Stimulated activated CD4-positive, alpha-beta T cell treated with anti-CD3 and anti-CD28 coated beads, Interleukin-1b, Interleukin-23, amount 100 ng/mL, for 48 hours (primary cell): ENCODE data around the gene PDE8A.
"Not testable (repeated sequence)": the region's sequence is repeated elsewhere in the genome, so short reads cannot be mapped to it uniquely, and the experiment has no call there.

ENCODE experiments used
- DNase-seq: peaks from one replicate; pipeline ENCODE4 v3.0.0-alpha.2; 2020

PDE8A gene

DNA sequence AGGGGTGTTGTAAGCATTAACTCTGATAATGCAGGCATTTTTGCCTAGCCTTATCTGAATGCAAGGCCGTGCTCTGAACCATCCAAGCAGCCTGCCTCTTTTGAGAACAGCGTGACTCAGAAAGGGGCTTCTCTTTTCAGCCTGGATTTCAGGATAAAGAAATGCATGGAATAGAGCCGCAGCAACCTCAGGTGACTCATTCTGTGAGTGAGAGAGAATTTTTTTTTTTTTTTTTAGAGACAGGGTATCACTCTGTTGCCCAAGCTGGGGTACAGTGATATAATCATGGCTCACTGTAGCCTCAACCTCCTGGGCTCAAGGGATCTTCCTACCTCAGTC is 20.6 kb upstream of the PDE8A start:
- no peak for DNase-seq

DNA sequence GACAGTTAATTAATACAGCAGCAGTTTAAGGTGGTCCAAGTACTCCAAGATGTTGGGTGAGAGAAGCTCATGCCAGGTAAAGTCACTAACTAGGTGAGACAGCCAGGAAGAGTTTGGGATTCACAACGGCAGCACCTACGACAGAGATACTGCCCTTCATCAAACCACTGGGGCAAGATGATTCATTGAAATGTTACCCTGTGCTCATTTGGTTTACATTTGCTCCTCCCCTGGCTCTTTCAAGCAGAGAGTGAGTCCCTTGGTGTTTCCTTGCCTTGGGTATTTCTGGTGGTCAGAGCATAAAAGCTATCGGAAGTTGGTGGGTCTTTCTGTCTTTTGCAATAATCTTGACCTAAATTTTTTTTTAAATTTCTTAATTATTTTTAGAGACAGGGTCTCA is 19.9 kb upstream of the PDE8A start:
- no peak for DNase-seq

DNA sequence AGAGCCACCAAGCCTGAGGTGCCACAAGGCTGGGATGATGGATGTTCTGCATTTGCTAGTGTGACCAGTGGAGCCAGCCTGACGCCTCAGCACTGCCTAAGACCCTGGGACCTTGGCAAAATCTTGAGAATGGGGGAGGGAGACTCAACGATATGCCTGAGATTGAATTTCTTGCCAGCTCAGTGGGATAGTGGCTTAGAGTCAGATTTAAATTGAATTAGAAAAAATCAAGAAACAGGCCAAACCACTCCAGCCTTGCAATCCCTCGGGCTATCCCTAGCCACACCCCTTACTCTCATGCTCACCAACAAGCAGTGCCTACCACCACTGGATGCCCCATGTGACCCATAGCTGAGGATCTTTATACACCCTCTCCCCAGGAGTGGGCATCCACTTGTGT is 18.7 kb upstream of the PDE8A start:
- no peak for DNase-seq

DNA sequence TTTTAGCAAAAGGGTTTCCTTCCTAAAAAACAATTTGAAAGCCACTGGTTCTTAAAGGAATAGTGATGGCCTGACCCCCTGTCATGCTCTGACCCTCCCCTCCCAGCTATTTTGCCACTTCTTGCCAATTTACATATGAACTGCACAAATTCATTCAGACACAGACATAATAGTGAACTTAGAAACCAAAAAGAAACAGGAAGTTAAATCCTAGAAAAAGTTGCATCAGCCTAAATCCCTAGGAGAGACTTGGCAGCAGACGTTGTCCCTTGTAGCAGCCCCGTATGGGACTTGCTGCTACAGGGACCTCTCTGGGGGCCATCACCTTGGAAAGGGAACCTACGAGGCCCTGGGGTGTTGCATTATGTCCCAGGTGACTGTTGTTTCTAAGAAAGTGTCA is 14.3 kb upstream of the PDE8A start:
- no peak for DNase-seq

DNA sequence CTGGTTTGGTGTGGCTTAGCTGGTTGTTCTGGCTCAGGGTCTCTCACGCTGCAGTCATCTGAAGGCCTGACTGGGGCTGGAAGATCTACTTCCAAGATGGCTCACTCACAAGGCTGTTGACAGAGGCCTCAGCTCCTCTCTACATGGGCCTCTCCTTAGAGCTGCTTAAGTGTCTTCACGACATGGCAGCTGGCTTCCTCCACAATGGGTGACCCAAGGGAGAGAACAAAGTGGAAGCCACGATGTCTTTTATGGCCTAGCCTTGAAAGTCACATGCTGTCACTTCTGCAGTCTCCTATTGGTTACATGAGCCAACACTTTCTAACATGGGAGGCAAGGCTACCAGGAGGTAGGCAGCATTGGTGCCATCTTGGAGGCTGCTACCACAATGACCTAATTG is 13.4 kb upstream of the PDE8A start:
- DNase-seq: no peak

DNA sequence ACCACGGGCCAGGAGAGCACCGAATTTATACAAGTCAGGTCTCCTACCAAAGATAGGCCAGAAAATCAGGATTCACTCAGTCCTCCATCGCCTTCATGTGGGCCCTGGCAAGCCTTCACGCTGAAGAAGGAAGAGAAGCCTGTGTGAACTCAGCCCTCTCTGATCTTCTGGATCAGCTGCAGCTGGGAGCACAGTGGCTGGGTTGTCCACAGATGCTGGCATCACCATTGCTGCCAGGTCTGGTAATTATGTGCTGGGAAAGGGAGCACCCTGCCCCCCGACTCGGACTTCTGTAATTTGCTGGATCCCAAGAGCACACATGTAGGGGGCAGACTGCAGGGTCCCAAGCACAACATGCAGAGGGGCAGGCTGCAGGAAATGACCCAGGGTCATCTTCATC is 12.4 kb upstream of the PDE8A start:
- no peak for DNase-seq

DNA sequence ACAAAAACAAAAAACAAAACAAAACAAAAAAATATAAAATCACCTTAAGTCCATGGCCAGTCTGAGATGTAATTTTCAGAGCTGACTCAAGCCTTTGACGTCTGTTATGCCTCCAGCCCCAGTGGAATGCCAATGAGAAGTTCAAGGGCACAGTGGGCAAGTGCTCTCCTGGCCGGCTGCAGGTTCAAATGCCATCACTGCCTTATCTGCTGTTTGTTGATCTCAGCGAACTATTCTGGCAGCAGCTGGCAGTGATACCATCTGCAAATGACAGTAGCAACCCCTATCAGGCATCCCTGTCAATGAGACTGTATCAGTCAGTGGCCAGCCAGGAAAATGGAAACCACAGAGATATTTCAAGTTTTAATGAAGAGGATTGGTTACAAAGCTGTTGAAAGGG is 10.8 kb upstream of the PDE8A start:
- DNase-seq: no peak

DNA sequence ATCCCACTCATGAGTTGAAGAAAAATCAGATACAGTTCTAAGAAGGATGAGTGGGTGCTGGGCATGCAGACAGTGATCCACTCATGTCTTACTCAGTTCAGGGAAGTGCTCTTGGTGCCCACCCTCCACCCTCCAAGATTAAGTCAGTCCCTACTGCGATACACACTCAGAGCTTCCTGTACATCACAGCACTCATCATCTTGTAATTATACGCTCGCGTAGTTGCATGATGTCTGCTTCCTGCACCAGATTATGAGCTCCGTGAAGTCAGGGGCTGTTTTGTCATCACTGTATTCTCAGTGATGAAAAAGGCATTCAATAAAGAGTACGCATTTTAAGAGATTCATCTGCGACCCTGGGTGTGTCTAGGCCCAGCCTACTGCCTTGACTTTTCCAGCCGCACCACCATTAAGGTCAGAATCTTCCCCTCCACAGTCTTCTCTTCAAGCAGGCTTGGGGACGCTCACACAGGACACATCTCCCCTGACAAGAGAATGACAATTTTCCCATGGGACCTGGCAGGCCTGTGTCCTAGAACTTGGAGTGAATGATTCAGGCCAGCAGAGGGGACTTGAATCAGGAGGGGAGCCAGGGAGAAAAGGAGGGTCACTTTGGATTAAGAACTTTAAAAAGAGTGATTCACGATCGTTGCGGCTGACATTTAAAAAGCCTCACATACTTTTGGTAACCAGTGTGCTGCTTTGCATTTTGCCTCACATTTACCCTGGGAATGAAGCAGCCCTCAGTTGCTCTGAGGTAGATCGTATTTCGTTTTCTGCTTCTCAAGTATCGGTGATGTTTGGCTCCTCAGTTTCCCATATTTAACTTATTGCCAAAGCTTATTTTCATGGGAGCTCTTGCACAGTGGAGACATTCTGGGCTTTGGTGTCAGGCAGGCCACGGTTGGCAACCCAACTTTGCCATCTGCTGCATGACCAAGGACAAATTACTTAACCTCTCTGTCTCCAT is 7.9 kb upstream of the PDE8A start:
- no peak for DNase-seq

DNA sequence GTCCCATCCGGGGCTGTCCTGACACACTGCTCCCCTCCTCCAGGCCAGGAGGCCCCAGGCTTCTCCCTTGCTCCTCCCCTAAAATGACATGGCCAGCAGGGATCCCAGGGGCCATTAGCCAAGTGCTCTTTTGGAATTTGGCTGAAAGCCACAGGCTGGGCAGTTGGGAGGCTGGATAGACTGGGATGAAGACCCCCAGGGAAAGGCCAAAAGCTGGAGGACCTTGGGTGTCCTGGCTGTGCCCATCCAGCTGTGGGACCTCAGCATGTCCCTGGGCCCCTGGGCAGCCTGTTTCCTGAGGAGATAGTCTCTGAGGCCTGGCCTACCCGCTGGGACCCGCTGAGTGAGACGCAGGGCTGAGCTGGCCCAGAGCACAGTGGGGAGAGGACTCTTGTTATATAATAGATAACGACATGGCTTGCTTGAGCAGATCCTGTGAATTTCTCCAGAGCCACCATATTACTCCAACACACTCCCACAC is 5.7 kb upstream of the PDE8A start:
- no peak for DNase-seq

DNA sequence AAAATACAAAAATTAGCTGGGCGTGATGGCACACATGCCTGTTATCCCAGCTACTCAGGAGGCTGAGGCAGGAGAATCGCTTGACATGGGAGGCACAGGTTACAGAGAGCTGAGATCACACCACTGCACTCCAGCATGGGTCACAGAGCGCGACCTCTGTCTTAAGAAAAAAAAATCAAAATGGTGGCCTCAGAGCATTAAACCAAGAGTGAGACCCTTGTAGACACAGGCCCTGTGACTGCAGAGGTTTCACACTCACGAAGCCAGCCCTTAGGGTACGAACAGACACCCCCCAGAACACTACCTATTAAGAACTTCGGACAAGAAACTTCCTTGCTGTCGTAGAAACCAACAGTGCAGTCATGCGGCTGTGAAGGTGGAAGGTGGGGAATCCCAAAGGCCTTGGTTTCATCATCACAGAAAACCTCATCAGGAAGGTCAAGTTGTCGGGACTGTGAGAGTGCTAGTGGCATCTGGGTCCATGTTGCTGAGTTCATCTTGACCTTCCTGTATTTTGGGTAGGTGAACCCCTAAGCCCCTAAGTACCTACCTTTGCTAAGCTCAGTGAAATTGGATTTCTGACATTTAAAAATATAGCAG is 4.8 kb upstream of the PDE8A start:
- no peak for DNase-seq

DNA sequence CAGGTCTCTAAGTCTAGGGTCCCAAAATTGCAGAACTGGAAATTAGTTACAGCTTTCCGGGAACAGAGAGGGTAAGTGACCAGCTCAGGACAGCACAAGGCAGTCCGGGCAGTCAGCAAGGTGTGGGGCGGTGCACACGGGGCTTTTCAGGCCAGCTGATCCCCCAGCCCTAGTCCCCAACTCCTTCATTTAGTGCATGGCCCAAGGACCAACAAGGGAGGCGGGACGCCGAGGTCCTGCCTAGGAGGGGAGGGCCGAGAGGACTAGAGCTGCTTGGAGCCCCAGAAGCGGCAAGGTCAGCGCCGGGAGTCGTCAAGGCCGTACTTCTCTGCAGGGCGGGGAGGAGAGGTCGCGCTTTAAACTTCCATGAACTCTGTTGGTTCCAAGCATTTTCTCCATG is 2.0 kb upstream of the PDE8A start:
- DNase-seq: no peak

DNA sequence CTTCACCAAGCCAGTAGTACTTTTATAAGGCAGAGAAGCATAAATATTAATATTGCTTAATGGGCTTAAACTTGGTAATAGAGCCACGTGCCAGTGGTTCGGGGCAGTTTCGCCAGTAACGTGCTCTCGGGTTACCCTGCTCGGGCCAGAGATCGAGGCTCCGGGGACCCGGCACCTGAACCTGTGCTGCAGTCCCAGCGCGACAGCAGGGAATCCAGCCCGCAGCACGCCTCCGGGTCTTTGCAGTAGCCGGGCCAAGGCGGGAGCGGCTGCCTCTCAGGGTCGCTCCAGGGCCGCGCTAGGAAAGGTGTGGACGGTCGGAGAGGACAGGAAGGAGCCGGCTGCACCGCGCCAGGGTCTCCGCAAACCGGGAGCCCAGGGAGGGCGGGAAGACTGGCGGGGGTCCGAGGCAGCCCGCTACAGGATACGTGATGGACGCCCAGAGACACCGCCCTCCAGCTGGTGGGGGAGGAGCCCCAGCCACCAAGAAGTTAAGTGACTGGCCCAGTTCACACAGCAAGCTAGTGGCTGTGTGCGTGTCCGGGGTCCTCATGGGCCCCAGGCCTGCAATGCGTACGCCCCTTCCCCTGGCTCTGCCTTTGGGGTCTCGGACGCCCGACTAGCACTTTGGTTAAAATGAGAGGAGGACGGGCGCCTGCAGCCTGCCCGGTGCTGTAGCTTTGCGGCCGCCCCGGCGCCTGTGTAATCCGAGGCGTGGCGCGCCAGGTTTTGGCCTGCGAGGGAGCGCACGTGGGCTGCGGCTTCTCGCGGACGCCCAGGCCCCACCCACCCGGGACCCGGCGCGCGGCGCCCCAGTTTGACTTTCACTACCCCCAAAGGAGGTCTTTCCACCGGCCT is 1.2 kb upstream of the PDE8A start:
- peak; percentile 81 for DNase-seq

DNA sequence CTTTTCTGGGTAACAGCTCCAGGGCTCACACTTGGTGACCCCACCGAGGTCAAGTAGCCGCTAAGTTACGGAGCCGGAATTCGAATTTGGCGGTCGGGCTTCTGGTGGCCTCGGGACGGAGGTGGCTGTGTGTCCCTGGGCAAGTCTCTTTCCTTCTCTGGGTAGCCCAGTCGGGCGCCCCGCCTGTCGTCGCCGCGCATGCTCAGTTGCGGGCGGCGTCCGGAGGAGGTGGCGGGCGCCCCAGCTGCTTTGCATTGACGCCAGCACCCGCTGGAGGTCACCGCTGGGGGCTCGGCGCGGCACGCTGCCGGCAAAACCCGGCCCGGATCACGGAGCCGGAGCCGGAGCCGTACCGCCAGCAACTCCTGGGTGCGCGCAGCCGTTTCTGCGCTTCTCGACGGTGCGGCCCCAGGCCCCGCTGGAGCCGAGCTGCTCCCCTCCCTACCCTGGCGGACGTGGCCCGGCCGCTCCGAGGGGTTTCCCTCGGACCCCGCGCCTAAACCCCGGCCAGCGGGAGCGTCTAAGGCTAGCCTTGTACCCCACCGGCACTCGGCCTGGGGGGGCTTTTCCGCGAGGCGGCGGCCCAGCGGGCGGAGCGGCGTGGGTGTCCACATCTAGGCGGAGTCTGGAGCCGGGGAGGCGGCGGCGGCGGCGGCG is 474 bp upstream of the PDE8A start:
- peak; percentile 96 for DNase-seq

DNA sequence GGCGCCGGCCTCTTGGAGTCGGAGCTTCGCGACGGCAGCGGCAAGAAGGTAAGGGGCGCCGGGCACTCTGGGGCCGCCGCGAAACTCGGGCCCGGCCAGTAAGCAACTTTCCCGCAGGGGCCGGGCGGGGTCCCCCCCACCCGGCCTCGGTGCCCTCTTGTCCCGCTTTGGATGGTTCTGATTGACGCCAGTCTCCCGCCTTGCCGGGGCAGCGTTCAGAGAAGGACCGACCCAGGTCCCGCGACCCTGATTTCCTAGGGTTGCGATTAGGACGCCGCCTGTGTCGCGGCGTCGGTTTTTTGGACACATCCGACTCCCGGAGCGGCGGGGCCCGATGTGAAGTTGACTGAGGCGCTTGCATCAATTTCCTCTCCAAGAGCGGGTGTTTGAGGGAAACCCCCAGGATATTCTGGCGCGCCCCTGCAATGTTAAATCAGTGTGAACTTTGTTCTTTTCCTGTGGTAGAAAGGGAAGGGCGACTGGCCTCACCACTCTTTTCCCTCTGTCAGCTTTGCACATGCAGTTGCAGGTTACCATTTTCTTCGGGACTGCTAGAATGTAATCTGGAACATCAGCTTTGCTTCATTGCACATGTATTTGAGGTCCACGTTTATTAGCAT is 755 bp downstream of the PDE8A start:
- peak; percentile 59 for DNase-seq

DNA sequence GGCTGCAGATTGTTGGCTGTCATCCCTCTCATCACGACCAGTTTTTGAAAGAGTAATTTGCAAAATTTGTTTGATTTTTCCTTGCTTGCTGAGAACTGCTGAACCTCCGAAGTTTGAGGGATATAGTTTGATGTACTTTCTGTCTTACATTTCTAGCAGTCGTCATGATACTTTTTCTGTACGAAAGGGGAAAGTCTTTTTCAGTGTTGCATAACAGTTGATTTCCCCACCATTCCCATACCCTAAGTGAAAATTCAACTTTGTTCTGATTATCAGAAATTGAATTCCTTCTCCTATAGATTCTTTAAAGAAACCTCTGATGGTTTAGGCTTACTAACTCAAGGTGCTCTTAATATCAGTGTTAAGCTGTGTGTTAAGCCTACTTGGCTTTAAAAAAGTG is 1.6 kb downstream of the PDE8A start:
- DNase-seq: no peak

DNA sequence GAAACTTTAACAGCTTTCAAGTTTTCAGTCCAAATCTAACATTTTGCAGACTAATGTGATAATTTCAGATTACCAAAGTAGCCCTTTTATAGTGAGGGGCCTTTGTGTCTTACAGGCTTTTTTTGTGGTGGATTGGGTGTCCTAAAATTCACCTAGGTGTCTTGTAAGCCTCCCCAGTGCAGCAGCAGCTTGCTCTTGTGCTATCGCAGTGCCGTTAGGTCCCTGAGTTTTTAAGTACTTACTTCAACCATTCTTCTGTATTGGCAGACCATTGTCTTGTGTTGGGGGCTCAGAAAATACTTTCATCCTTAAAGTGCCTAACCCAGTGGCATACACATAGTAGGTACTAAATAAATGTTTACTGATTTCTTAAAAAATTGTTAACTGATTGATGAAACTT is 2.1 kb downstream of the PDE8A start:
- DNase-seq: no peak

DNA sequence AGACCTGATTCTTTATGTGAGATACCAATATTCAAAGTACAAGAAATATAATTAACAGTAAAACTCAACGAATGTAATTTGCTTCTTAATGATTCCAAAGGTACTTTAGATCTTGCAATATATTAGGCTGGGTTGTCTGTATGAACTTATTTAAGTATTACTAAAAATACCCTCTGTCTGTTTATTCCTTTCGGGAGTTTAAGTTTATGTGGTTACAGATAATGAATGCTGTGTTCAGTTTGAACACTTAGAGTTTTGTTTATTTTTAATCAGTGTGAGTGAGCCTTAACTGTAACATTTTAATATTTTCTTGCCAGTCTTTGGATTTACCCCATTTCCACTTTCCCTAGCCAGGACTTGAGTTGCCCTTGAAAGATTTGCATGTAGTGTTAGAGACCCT is 3.5 kb downstream of the PDE8A start:
- no peak for DNase-seq

DNA sequence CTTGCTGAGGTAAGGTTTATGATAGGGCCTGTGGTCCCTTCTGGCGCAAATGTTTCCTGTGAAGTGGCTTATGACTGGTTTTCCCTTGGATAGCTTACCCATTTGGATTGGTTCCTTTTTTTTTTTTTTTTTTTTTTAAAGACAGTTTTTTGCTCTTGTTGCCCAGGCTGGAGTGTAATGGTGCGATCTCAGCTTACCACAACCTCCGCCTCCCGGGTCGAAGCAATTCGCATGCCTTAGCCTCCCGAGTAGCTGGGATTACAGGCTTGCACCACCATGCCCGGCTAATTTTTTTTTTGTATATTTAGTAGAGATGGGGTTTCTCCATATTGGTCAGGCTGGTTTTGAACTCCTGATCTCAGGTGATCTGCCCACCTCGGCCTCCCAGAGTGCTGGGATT is 5.7 kb downstream of the PDE8A start:
- DNase-seq: not testable (repeated sequence)

DNA sequence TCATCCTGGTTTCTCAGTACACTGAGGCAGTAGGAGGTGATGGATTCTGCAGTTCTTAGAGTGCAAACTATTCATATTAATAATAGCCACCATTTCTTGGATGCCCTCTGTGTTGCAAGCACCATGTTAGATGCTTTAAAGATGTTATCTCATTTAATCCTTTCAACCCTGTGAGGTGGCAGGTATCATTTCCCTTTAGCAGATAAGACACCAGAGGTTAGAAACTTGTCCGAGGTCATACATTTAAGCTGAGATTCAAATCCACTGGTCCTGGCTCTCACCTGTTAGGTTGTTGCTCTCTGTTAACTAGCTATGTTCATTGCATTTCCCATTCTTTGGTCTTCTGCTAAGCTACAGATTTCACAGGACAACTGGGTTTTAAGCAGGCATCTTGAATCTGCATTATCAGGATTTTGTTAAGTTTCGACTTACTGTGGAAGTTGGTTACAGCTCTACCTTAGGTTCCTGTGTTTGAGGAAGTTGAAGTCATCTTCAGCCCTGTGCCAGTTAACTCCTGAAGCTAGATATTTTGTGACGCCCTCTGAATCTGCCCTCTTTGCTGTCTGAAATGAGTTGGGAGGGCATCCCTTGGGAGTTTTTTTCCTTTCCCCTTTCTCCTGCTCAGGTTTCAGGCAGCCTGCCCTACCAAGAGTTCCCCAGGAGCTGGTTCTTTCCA is 6.4 kb downstream of the PDE8A start:
- no peak for DNase-seq

DNA sequence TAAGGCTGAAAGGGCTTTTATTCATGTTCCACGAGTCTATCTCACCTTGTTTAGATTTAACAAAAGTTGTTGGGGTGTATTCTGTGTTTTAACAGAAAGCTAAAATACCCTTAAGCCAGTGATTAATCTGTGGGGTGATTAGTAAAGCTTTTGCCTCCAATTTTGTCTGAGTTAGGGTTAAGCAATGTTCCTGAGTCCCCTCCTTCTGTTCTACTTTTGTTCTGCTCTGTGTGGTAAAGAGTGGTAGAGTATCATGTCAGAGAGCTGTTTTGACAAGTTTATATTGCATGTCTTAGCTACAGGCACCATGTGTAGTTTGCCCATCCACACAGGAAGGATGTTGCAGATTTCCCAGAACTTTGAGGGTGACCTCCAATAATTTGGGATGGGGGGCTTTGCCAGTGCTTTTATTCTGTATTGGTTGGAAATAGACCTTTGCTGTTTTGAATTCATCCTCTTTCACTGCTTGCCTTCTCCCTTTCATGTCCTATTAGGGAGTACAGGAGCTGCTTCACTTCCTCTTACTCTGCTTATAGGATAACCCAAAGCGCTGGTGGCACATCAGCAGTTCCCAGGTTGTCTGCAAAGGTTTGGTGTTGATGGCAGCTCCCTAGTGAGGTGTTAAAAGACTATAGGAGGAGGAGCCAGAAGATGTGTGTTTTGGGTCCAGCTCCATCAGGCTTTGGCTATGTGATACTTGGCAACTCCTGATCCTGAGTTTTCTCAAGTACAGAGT is 7.4 kb downstream of the PDE8A start:
- no peak for DNase-seq

DNA sequence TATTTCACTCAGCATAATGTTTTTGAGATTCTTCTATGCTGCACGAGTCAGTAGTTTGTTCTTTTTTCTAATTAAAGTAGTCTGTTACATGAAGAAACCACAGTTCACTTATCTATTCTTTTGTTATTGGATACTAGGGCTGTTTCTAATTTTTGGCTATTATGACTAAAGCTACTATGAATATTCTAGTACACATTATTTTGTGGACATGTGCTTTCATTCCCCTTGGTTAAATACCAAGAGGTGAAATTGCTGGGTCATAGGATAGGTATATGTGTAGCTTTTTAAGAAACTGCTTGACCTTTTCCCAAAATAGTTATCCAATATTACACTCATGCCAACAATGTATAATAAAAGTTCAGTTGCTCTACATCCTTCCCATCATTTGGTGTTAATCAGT is 8.9 kb downstream of the PDE8A start:
- DNase-seq: no peak
